Putamen (tissue), 1 donor: ENCODE results near the gene HLA-DQA1.
"Not testable (repeated sequence)": the region's sequence is repeated elsewhere in the genome, so short reads cannot be mapped to it uniquely, and the experiment has no call there.

Experiments
- DNase-seq: peaks from one replicate; pipeline ENCODE4 v3.0.0-alpha.2; 2016; ENCODE audit warnings: low spot score

Gene HLA-DQA1

GRCh38 chr6:32637219-32637880 lies at the start of gene HLA-DQA1:
Gene HLA-DQA1 (plus strand): TSS chr6:32637406. CDS start chr6:32637459, 53 bp downstream.
- peak; percentile 17 for DNase-seq

GRCh38 chr6:32588156-32588555 lies 49.0 kb upstream of the HLA-DQA1 start:
- no peak for DNase-seq

GRCh38 chr6:32589596-32590449 lies 47.4 kb upstream of the HLA-DQA1 start, which contains the start of gene HLA-DRB1:
Gene HLA-DRB1 (minus strand): TSS chr6:32589848. CDS start chr6:32589742, 106 bp downstream.
- peak; percentile 27 for DNase-seq

GRCh38 chr6:32590713-32591112 lies 46.5 kb upstream of the HLA-DQA1 start:
- DNase-seq = not testable (repeated sequence)

GRCh38 chr6:32597024-32597423 lies 40.2 kb upstream of the HLA-DQA1 start:
- no peak for DNase-seq

- no peak for DNase-seq
Observed at GRCh38 chr6:32602383-32602782, 34.8 kb upstream of the HLA-DQA1 start.

GRCh38 chr6:32603222-32603621 lies 34.0 kb upstream of the HLA-DQA1 start:
- DNase-seq = no peak

GRCh38 chr6:32603888-32604287 lies 33.3 kb upstream of the HLA-DQA1 start:
- DNase-seq = no peak

- no peak for DNase-seq
Observed at GRCh38 chr6:32604434-32604877, 32.8 kb upstream of the HLA-DQA1 start.

GRCh38 chr6:32607263-32607987 lies 29.8 kb upstream of the HLA-DQA1 start:
- no peak for DNase-seq

GRCh38 chr6:32607988-32608298 lies 29.3 kb upstream of the HLA-DQA1 start:
- DNase-seq = no peak

GRCh38 chr6:32608362-32608761 lies 28.8 kb upstream of the HLA-DQA1 start:
- no peak for DNase-seq

GRCh38 chr6:32609391-32609730 lies 27.8 kb upstream of the HLA-DQA1 start:
- no peak for DNase-seq

- DNase-seq = peak; percentile 80
Observed at GRCh38 chr6:32609731-32610640, 27.2 kb upstream of the HLA-DQA1 start.

GRCh38 chr6:32610682-32611296 lies 26.4 kb upstream of the HLA-DQA1 start:
- DNase-seq = no peak

GRCh38 chr6:32613475-32613874 lies 23.7 kb upstream of the HLA-DQA1 start:
- no peak for DNase-seq

- no peak for DNase-seq
Observed at GRCh38 chr6:32614366-32615081, 22.7 kb upstream of the HLA-DQA1 start.

GRCh38 chr6:32615885-32616532 lies 21.2 kb upstream of the HLA-DQA1 start:
- DNase-seq = no peak

GRCh38 chr6:32617751-32618150 lies 19.5 kb upstream of the HLA-DQA1 start:
- DNase-seq = no peak

GRCh38 chr6:32621372-32621771 lies 15.8 kb upstream of the HLA-DQA1 start:
- DNase-seq = no peak
